Measurements from ENCODE around the gene RAB8A.

Gene RAB8A

GRCh38 chr19:16124953-16125352 is 13.3 kb downstream of the RAB8A start:
- Histone ChIP-seq H3K27me3 (ENCODE audit: insufficient read depth, low read depth) (no peaks in the 10 kb centered on the region), H3K4me3 (IDR thresholded peaks at IDR 0.05; ENCODE audit: insufficient read depth, low read depth, low read length) (no peak overlapping the region), H3K9ac (no peak overlapping the region), H3K27ac (no peak overlapping the region), H3K4me2 (no peak overlapping the region), H3K4me1 (ENCODE audit: low read depth, poor library complexity, severe bottlenecking) (peaks cover 11% of the 10 kb centered on the region), H4K20me1 (ENCODE audit: insufficient read depth) (no peaks in the 10 kb centered on the region), H2AFZ (ENCODE audit: low read depth) (no peak overlapping the region), H3K79me2 (ENCODE audit: insufficient read depth, low read depth) (peaks cover 6% of the 10 kb centered on the region; the same call in 1 of the 2 replicates), H3K36me3 (ENCODE audit: insufficient read depth) (peaks cover 4% of the 10 kb centered on the region; the same call in 1 of the 2 replicates)
- TF ChIP-seq CTCF (conservative IDR thresholded peaks at IDR 0.05; ENCODE audit: low read depth, low read length) = no peak

- Histone ChIP-seq H2AFZ (ENCODE audit: low read depth) (no peak overlapping the region), H3K27ac (no peak overlapping the region), H3K27me3 (ENCODE audit: insufficient read depth, low read depth) (no peaks in the 10 kb centered on the region), H3K4me3 (IDR thresholded peaks at IDR 0.05; ENCODE audit: insufficient read depth, low read depth, low read length) (no peak overlapping the region), H3K4me2 (no peak overlapping the region), H4K20me1 (ENCODE audit: insufficient read depth) (no peaks in the 10 kb centered on the region), H3K4me1 (ENCODE audit: low read depth, poor library complexity, severe bottlenecking) (peaks cover 1% of the 10 kb centered on the region), H3K79me2 (ENCODE audit: insufficient read depth, low read depth) (no peaks in the 10 kb centered on the region), H3K36me3 (ENCODE audit: insufficient read depth) (peaks cover under 1% of the 10 kb centered on the region; the same call in 1 of the 2 replicates), H3K9ac (no peak overlapping the region)
- no peak for TF ChIP-seq CTCF (conservative IDR thresholded peaks at IDR 0.05; ENCODE audit: low read depth, low read length)
Measured at GRCh38 chr19:16125737-16126495, 14.2 kb downstream of the RAB8A start.

GRCh38 chr19:16127080-16127479 is 15.4 kb downstream of the RAB8A start:
- Histone ChIP-seq H3K4me3 (IDR thresholded peaks at IDR 0.05; ENCODE audit: insufficient read depth, low read depth, low read length) (no peak overlapping the region), H3K9ac (no peak overlapping the region), H3K79me2 (ENCODE audit: insufficient read depth, low read depth) (no peaks in the 10 kb centered on the region), H4K20me1 (ENCODE audit: insufficient read depth) (no peaks in the 10 kb centered on the region), H3K4me2 (no peak overlapping the region), H2AFZ (ENCODE audit: low read depth) (no peak overlapping the region), H3K36me3 (ENCODE audit: insufficient read depth) (no peaks in the 10 kb centered on the region; the same call in 1 of the 2 replicates), H3K27me3 (ENCODE audit: insufficient read depth, low read depth) (no peaks in the 10 kb centered on the region), H3K4me1 (ENCODE audit: low read depth, poor library complexity, severe bottlenecking) (no peaks in the 10 kb centered on the region), H3K27ac (no peak overlapping the region)
- TF ChIP-seq CTCF (conservative IDR thresholded peaks at IDR 0.05; ENCODE audit: low read depth, low read length) = no peak

GRCh38 chr19:16127776-16128371 is 16.2 kb downstream of the RAB8A start:
- no peak overlapping the region for H3K4me3 ChIP-seq (IDR thresholded peaks at IDR 0.05; ENCODE audit: insufficient read depth, low read depth, low read length)
- peaks cover 1% of the 10 kb centered on the region; the same call in 1 of the 2 replicates for H3K36me3 ChIP-seq (ENCODE audit: insufficient read depth)
- no peaks in the 10 kb centered on the region for H4K20me1 ChIP-seq (ENCODE audit: insufficient read depth)
- no peak overlapping the region for H2AFZ ChIP-seq (ENCODE audit: low read depth)
- H3K27ac ChIP-seq = no peak overlapping the region
- H3K4me2 ChIP-seq = no peak overlapping the region
- no peak overlapping the region for H3K9ac ChIP-seq
- no peaks in the 10 kb centered on the region for H3K79me2 ChIP-seq (ENCODE audit: insufficient read depth, low read depth)
- no peaks in the 10 kb centered on the region for H3K4me1 ChIP-seq (ENCODE audit: low read depth, poor library complexity, severe bottlenecking)
- no peak for TF ChIP-seq CTCF (conservative IDR thresholded peaks at IDR 0.05; ENCODE audit: low read depth, low read length)
- no peaks in the 10 kb centered on the region for H3K27me3 ChIP-seq (ENCODE audit: insufficient read depth, low read depth)

Data from KMS-11 (cell line).